Thyroid gland (tissue), 4 donors: ENCODE data around the gene KRT79. TPM values are rescaled to one million over a fixed set of nuclear protein-coding genes. Genes with fewer than 3 reads are reported as not detected.

Experiments used
- DNase-seq, 2 donors: peaks; one replicate each; pipeline ENCODE4 v3.0.0-alpha.2; 2019
- H3K27ac ChIP-seq, 3 donors: fragments of 200-600 bp; sonication (generic); 1 replicate in 2 of 3; 2 replicates in 1 of 3; pipeline ENCODE4 v1.5.1; 2016 to 2019; ENCODE audit warnings: mild to moderate bottlenecking in 1 of 3, moderate library complexity in 1 of 3
- H3K27me3 ChIP-seq: fragments of 200-600 bp; sonication (generic); one replicate; pipeline ENCODE4 v1.5.1; 2019
- H3K36me3 ChIP-seq, 2 donors: fragments of 200-600 bp; sonication (generic); one replicate each; pipeline ENCODE4 v1.5.1; 2016 to 2019
- H3K4me1 ChIP-seq, 2 donors: fragments of 200-600 bp; sonication (generic); one replicate each; pipeline ENCODE4 v1.5.1; 2017 to 2019
- H3K4me3 ChIP-seq, 3 donors: fragments of 200-600 bp; sonication (generic); replicated peaks in 1 of 3; 1 replicate in 2 of 3; 2 replicates in 1 of 3; pipeline ENCODE4 v1.5.1; 2016; ENCODE audit warnings: mild to moderate bottlenecking in 1 of 3
- H3K9me3 ChIP-seq: fragments of 200-600 bp; sonication (generic); one replicate; pipeline ENCODE4 v1.5.1; 2017
- POLR2A ChIP-seq, 2 donors: fragments of 450-650 bp; IDR thresholded peaks; one replicate each; pipeline ENCODE4 v1.6.1; 2017; ENCODE audit warnings: antibody characterized with exemption in 2 of 2, mild to moderate bottlenecking in 2 of 2, moderate library complexity in 1 of 2
- WGBS, 2 donors: methylation state at CpG; one replicate each; pipeline ENCODE4 v1.1.5; 2017; 5-methylcytosine and 5-hydroxymethylcytosine counted together
- intact Hi-C: fragments of 100-400 bp; cut with DNase I; formaldehyde crosslinking; loops from one replicate; pipeline ENCODE4 v1.15.1; 2023
- total RNA-seq, 4 donors: library from RNA; depleted of rRNA; stranded (reverse); fragments of >200 nt; gene quantifications; one replicate each; pipeline ENCODE4 v1.2.3, GENCODE V29; 2016
- TF ChIP-seq, protein P1 (sequence below), 6 experiments: fragments of 200-600 bp in 3 of 6; fragments of 450-650 bp in 3 of 6; sonication (generic) in 3 of 6; IDR thresholded peaks; one replicate each; pipeline ENCODE4 v1.5.1; 2016 to 2019; ENCODE audit warnings: antibody characterized with exemption in 6 of 6, mild to moderate bottlenecking in 2 of 6, inconsistent platforms in 1 of 6, moderate library complexity in 1 of 6

The KRT79 gene
- total RNA-seq, 4 donors from 2014 or later = not detected

DNA sequence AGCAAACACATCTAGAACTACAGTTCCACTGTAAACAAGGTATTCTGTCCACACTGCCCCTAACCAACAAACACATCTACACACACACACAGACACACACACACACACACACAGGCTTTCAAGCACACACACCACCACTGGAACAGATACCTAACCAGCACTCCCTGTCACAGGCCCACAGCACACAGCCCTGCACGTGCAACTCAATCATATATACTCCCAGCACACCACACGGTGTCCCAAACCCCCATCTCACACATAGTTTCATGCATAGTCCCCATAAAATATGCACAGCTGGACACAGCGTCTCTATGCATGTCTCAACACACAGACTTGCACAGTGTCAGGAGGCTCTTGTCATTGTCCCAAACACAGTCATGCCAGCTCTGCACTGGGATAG, 43.1 kb upstream of the KRT79 start:
- intact Hi-C loops = loop anchor here (5.0 kb wide), 2 partner anchors 500 to 720 kb away; no protein-coding TSS in a partner anchor
- no peaks in the 10 kb centered on the region for H3K9me3 ChIP-seq
- H3K27ac ChIP-seq = peak overlapping the region; percentile 9 to 80 (median 73)
- DNase-seq = no peak
- peaks cover 32 to 57% of the 10 kb centered on the region in 2 donors for H3K4me1 ChIP-seq
- no peaks in the 10 kb centered on the region for H3K27me3 ChIP-seq
- 87 to 88% methylated on average over 3 of the region's 3 CpGs for WGBS, 2 donors
- no peak overlapping the region for H3K4me3 ChIP-seq
- no peak for TF ChIP-seq POLR2A (IDR thresholded peaks at IDR 0.05)
- TF ChIP-seq, protein P1, sequence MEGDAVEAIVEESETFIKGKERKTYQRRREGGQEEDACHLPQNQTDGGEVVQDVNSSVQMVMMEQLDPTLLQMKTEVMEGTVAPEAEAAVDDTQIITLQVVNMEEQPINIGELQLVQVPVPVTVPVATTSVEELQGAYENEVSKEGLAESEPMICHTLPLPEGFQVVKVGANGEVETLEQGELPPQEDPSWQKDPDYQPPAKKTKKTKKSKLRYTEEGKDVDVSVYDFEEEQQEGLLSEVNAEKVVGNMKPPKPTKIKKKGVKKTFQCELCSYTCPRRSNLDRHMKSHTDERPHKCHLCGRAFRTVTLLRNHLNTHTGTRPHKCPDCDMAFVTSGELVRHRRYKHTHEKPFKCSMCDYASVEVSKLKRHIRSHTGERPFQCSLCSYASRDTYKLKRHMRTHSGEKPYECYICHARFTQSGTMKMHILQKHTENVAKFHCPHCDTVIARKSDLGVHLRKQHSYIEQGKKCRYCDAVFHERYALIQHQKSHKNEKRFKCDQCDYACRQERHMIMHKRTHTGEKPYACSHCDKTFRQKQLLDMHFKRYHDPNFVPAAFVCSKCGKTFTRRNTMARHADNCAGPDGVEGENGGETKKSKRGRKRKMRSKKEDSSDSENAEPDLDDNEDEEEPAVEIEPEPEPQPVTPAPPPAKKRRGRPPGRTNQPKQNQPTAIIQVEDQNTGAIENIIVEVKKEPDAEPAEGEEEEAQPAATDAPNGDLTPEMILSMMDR (IDR thresholded peaks at IDR 0.05) = no peak
- H3K36me3 ChIP-seq = no peaks in the 10 kb centered on the region

DNA sequence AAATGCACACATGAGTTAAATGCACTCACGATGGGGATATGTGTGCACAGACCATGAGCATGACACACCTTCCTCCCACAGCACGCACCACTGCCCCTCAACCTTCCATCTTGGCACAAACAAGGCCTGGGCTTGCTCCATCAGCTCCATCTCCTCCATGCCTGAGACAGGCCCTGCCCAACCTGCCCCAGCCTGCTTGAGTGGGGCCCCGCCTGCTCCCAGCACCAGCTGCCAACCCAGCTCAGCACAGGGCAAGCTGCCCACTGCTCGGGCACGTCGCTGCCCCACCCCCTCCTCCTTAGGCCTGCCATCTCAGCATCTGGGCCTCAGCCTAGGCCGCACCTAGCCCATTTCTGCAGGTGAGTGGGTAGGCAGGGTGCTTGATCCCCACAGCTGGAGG, 42.3 kb upstream of the KRT79 start:
- Histone ChIP-seq H3K27me3 (no peaks in the 10 kb centered on the region), H3K9me3 (no peaks in the 10 kb centered on the region), H3K36me3 (no peaks in the 10 kb centered on the region), H3K4me1 (peaks cover 36 to 65% of the 10 kb centered on the region in 2 donors), H3K27ac (peak overlapping the region; percentile 9 to 80 (median 73)), H3K4me3 (no peak overlapping the region)
- intact Hi-C loops = loop anchor here (5.0 kb wide), 2 partner anchors 499 to 719 kb away; no protein-coding TSS in a partner anchor
- 32 to 54% methylated on average over 4 to 7 of the region's 7 CpGs for WGBS, 2 donors
- TF ChIP-seq POLR2A (IDR thresholded peaks at IDR 0.05) = peak in 1 of 2 donors; percentile 15
- TF ChIP-seq, protein P1 (IDR thresholded peaks at IDR 0.05) = no peak
- DNase-seq = peak; percentile 99

DNA sequence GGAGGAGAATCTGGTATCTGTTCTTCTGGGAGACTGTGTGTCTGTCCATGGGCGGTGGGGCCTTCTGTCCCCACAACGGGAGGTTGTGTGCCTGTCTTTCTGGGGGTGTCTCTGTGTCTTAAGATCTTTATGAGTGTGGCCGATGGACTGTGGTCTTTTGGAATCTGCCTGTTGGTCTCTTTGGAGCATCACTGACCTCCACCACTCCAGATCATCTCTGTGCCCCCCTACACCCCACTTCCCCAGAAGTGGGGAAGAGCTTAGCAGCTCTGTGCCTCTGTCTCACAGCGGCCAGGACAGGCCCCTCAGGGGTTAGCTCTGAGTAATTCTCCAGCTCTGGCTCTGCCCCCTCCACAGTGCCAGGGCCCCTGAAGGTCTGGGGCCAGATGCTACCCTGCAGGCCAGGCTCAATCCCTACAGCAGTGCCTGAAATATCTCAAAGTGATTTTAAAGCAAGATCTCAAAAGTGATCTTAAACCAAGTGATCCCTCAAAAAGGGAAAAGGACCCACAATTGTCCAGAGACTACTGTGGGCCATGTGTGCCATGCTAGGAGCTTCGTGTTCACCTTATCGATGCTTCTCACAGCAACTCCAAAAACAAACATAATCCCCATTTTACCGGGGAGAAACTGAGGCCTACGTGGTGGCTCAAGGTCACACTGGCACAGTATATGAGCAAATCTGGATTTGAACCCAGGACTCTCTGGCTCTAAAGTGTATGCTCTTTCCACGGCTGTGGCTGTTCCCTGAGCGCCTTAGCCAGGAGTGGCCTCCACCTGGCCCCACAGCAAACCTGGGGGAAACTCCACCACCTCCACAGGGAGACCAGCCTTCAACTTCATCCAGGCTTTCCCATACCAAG, 40.7 kb upstream of the KRT79 start:
- no peaks in the 10 kb centered on the region for H3K27me3 ChIP-seq
- H3K4me3 ChIP-seq = no peak overlapping the region
- intact Hi-C loops = loop anchor here (5.0 kb wide), 2 partner anchors 498 to 718 kb away; no protein-coding TSS in a partner anchor
- peaks cover 33 to 73% of the 10 kb centered on the region in 2 donors for H3K4me1 ChIP-seq
- H3K36me3 ChIP-seq = no peaks in the 10 kb centered on the region
- no peaks in the 10 kb centered on the region for H3K9me3 ChIP-seq
- DNase-seq = no peak
- peak overlapping the region; percentile 78 to 90 (median 81) for H3K27ac ChIP-seq
- whole genome bisulfite sequencing, 2 donors = 78 to 80% methylated on average over 10 of the region's 10 CpGs
- TF ChIP-seq, protein P1 (IDR thresholded peaks at IDR 0.05) = no peak
- TF ChIP-seq POLR2A (IDR thresholded peaks at IDR 0.05) = no peak

DNA sequence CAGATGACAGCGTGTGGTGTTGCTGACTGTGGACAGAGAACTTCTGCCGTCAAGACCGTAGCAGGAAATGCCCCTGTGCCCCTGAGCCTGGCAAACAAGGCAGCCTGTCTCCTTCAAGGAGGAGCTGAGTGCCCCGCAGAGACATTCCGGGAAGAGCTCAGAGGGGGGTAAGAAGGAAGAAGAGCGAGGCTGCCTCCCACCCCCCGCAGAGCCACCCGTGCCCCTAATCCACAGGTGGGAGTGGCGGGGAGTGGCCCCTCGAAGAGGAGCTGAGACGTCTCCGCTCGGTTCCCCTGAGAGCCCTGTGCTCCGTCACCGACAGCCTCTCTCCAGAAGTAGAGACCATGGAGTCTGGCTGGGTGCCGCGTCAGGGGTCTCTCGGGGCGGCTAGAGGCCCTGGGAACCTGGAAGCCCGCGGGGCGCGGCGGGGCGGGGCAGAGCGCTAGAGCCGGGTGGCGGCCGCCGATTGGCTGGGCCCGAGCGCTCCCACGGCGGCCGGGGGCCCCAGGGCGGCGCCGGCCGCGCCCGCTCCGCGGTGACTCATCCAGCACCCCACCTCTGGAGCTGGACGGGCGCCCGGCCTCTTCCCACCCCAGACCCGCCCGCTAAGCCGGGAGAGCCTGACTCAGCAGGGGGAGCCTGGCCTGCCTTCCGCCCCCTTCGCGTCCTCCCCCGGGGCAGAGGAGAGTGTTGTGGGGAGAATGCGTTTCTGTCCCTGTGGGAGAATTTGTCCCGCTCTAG, 39.9 kb upstream of the KRT79 start:
- Histone ChIP-seq H3K27ac (peak overlapping the region; percentile 78 to 90 (median 81)), H3K4me3 (peak overlapping the region in 1 of 3 donors; percentile 32), H3K4me1 (peaks cover 28 to 65% of the 10 kb centered on the region in 2 donors), H3K27me3 (no peaks in the 10 kb centered on the region), H3K36me3 (no peaks in the 10 kb centered on the region), H3K9me3 (no peaks in the 10 kb centered on the region)
- 2 to 11% methylated on average over 11 of the region's 55 CpGs for WGBS, 2 donors
- DNase-seq = peak; percentile 92 to 94
- TF ChIP-seq, protein P1 (IDR thresholded peaks at IDR 0.05) = no peak
- peak in 1 of 2 donors; percentile 63 for TF ChIP-seq POLR2A (IDR thresholded peaks at IDR 0.05)
- intact Hi-C loops = no loop called here
